AG10803 (cell line): Measurements from ENCODE around the gene STAM.
"Not testable (repeated sequence)": the region's sequence is repeated elsewhere in the genome, so short reads cannot be mapped to it uniquely, and the experiment has no call there.

Source experiments
- DNase-seq: peaks from one replicate; pipeline ENCODE4 v3.0.0; 2010; ENCODE audit warnings: low read depth
- H3K4me3 ChIP-seq: 2 replicates; pipeline ENCODE4 v1.5.1; 2011; ENCODE audit warnings: mild to moderate bottlenecking, low read length, control low read depth
- TF ChIP-seq, protein P1 (sequence below): conservative IDR thresholded peaks from 2 replicates; pipeline ENCODE4 v1.5.1; 2011; ENCODE audit warnings: mild to moderate bottlenecking, low read length, control low read depth, inconsistent platforms

STAM gene

DNA sequence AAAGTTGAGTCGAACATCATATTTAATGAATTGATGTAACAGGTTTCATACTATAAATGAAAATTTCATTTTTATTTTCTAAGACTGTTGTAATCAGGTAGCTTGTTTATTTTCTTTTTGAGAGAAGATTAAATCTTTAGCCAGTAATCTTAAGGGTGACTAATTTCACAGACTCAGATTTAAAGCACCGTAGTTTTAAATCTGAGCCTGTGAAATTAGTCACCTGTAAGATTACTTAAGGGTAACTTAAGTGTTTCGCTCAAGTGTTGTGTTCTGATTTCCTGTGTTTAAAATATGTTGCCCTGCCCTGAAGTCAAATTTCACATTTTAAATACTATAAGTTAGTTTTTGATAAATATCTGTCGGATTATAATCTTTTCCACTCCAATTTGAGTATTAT lies 72.2 kb downstream of the STAM start:
- TF ChIP-seq, protein P1, sequence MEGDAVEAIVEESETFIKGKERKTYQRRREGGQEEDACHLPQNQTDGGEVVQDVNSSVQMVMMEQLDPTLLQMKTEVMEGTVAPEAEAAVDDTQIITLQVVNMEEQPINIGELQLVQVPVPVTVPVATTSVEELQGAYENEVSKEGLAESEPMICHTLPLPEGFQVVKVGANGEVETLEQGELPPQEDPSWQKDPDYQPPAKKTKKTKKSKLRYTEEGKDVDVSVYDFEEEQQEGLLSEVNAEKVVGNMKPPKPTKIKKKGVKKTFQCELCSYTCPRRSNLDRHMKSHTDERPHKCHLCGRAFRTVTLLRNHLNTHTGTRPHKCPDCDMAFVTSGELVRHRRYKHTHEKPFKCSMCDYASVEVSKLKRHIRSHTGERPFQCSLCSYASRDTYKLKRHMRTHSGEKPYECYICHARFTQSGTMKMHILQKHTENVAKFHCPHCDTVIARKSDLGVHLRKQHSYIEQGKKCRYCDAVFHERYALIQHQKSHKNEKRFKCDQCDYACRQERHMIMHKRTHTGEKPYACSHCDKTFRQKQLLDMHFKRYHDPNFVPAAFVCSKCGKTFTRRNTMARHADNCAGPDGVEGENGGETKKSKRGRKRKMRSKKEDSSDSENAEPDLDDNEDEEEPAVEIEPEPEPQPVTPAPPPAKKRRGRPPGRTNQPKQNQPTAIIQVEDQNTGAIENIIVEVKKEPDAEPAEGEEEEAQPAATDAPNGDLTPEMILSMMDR = no peak
- H3K4me3 ChIP-seq = no peak overlapping the region
- no peak for DNase-seq

- not testable (repeated sequence) for H3K4me3 ChIP-seq, DNase-seq
Measured at GRCh38 chr10:17722317-17723014, 78.5 kb downstream of the STAM start.

DNA sequence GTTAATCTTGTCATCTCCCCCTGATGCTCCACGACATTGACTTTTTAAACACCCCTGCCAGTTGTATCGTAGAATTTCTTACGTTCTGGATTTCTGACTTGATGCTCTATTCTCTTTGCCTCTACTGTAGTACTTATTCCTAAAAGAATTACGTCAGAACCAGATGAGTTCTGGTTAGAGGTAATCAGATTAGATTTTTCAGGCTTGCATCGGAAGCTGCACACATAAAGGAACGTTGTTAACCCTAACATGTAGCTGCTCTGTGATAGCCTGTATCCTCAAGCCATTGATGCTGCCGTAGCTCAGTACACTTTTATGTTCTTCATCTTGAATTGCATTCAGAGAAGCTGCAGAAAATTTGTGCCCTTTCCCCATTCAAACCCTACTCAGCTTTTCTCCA lies 81.8 kb downstream of the STAM start:
- H3K4me3 ChIP-seq = no peak overlapping the region
- DNase-seq = no peak

DNA sequence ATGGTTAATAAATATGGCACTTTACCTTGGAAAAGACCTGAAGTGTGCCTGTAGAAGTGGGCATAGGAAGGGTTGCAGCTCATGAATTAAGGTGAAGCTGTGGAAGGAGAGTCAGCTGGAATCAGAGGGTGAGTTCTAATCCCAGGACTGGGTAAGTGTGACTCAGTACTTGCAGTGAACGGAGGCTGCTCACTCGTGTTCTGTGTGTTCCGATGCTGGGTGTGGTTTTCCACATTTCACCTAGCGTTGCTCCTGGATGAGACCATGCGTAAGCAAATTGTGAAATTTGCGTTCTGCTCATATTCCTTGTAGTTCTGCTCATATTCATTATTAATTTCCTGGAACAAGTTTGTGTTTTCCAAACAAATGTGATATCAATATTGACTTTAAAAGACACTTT lies 85.7 kb downstream of the STAM start:
- TF ChIP-seq, protein P1 = no peak
- no peak for DNase-seq
- H3K4me3 ChIP-seq = no peak overlapping the region

More for the DNA sequence above, 81.8 kb downstream of the STAM start:
- TF ChIP-seq, protein P1 = no peak

DNA sequence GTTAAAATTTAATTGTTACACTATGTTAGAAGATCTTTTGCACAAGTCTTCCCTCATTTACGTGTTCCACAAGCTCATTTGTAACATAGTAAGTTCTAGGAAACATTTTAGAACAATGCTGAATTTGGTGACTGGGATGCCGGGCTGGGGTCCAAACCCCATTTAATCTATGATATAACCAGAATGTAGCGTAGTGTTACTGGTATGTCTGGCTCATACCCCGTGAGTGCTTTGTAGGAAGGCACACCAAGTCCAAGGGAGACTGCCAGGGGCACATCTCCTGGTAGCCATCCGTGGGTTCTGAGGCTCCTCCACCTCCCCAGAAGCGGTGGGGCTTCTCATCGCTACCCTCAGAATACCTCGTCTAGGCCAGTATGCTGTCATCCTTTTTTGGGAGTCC lies 86.7 kb downstream of the STAM start:
- peak; percentile 39 for DNase-seq
- TF ChIP-seq, protein P1 = no peak
- no peak overlapping the region for H3K4me3 ChIP-seq

DNA sequence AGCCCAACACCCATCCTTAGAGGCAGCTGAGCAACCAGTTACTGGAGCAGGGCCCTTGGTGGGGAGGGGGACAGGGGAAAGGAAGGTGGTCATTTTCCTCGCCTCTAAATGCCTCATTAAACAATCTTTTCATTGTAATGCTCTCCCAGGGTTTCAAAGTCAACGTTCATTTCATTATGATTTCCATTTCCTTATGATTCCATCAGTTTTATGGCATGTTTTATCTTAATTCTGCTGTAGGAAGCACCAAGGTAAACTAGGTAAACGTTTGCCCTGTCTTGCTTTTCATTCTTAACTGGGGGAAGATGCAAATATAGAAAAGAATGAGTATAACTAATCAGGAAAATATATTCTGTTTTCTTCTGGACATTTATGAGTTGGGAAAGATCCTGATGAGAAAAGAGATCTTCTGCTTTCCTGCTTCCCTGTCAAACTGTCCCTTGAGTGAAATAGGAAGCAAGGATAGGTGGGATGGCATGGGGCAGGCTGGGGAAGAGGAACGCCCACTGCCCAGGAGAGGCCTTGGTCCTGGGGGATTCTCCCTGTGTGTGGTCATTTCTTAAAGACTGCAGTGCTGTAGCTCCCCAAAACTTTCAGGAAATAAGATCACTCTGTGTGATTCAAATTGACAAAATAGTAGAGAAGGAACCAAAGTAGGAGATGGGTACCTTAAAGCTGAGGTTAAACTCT lies 87.5 kb downstream of the STAM start:
- TF ChIP-seq, protein P1 = no peak
- no peak overlapping the region for H3K4me3 ChIP-seq
- DNase-seq = no peak

- H3K4me3 ChIP-seq = no peak overlapping the region
- TF ChIP-seq, protein P1 = no peak
- no peak for DNase-seq
Measured at GRCh38 chr10:17733620-17734019, 89.7 kb downstream of the STAM start.
